Measurements from ENCODE around the gene HDGFL2. TPM values are rescaled to one million over a fixed set of nuclear protein-coding genes. Genes with fewer than 3 reads are reported as not detected.

HDGFL2 gene
- total and polyA plus RNA-seq, 2 of the 8 experiments (the other 6 are each of a cell fraction or from before 2014, with no cell fraction given) = 31.1 to 106 TPM

GRCh38 chr19:4498694-4499093, 26.6 kb downstream of the HDGFL2 start:
- Histone ChIP-seq H3K56ac (replicated peaks; ENCODE audit: insufficient read length, low read depth, low read length) (no peak overlapping the region), H3K4me2 (ENCODE audit: insufficient read depth in 1 of 2, low read depth in 2 of 2, low read length in 2 of 2) (no peak overlapping the region), H4K8ac (ENCODE audit: extremely low read depth, insufficient read depth, low read length) (no peak overlapping the region), H3K27ac (ENCODE audit: low read depth, low read length) (no peak overlapping the region), H2AFZ (ENCODE audit: low read length) (no peak overlapping the region), H2BK20ac (ENCODE audit: low read length) (no peak overlapping the region), H3K9me3 (ENCODE audit: insufficient read depth in 2 of 2, low read depth in 1 of 2, low read length in 1 of 2) (no peaks in the 10 kb centered on the region), H2BK12ac (ENCODE audit: low read depth, low read length) (no peak overlapping the region), H3K23ac (ENCODE audit: insufficient read length) (no peak overlapping the region), H4K91ac (replicated peaks; ENCODE audit: insufficient read length, low read length) (no peak overlapping the region), H3K36me3 (ENCODE audit: control insufficient read depth in 2 of 4, insufficient read depth in 4 of 4, low read length in 3 of 4) (peaks cover 12 to 70% (median 31%) of the 10 kb centered on the region in 4 experiments), H3K79me1 (ENCODE audit: low read depth, low read length) (no peaks in the 10 kb centered on the region), H2BK15ac (ENCODE audit: low read length) (no peak overlapping the region), H3K18ac (ENCODE audit: extremely low read depth, low read length) (no peak overlapping the region), H4K5ac (ENCODE audit: insufficient read length, low read depth, low read length) (no peak overlapping the region), H3K4ac (replicated peaks; ENCODE audit: insufficient read length, low read depth, low read length) (no peak overlapping the region), H3K23me2 (ENCODE audit: low read depth, low read length) (no peaks in the 10 kb centered on the region), H3K27me3 (replicated peaks in 1 of 4; ENCODE audit: control insufficient read depth in 3 of 4, extremely low read depth in 1 of 4, insufficient read depth in 3 of 4, low read length in 3 of 4) (no peaks in the 10 kb centered on the region), H3K79me2 (ENCODE audit: control insufficient read depth in 1 of 2, insufficient read depth in 2 of 2, low read length in 2 of 2) (no peaks in the 10 kb centered on the region), H2BK5ac (ENCODE audit: low read depth, low read length) (no peak overlapping the region), H2BK120ac (replicated peaks; ENCODE audit: low read depth, low read length) (no peak overlapping the region), H3K4me1 (replicated peaks in 1 of 4; ENCODE audit: control insufficient read depth in 3 of 4, insufficient read depth in 4 of 4, low read length in 3 of 4) (no peaks in the 10 kb centered on the region), H4K20me1 (replicated peaks in 1 of 2; ENCODE audit: control insufficient read depth in 1 of 2, insufficient read depth in 2 of 2, low read length in 2 of 2) (peaks cover 4 to 17% of the 10 kb centered on the region in 2 experiments), H3K4me3 (ENCODE audit: extremely low read depth in 1 of 4, insufficient read depth in 2 of 4, low read depth in 3 of 4, low read length in 4 of 4) (no peak overlapping the region), H3K14ac (ENCODE audit: insufficient read length) (no peak overlapping the region), H2AK5ac (ENCODE audit: low read depth, low read length) (no peak overlapping the region), H3K9ac (replicated peaks in 1 of 4; ENCODE audit: extremely low read depth in 1 of 4, low read depth in 3 of 4, low read length in 3 of 4) (no peak overlapping the region)
- DNase-seq (ENCODE audit: low read depth in 1 of 2, low spot score in 2 of 2) (no peak), FAIRE-seq (no peak)
- ChIA-PET POLR2A (ENCODE audit: partially characterized antibody) (interaction anchor here (1.3 to 4.1 kb wide), 3 partner anchors 10 to 25 kb away, joined by 3 to 15 read pairs (median 3); no protein-coding TSS in a partner anchor), CTCF (ENCODE audit: partially characterized antibody) (interaction anchor here (1.2 to 3.8 kb wide), 3 partner anchors 9 to 231 kb away, joined by 3 to 17 read pairs (median 5); no protein-coding TSS in a partner anchor)
- WGBS, 2 experiments (ENCODE audit: extremely low coverage in 1 of 2, insufficient coverage in 1 of 2, insufficient read length in 1 of 2, insufficient replicate concordance in 2 of 2, low coverage in 1 of 2, low lambda C conversion rate in 2 of 2, missing lambda C conversion rate in 1 of 2) = 94% methylated on average over 10 of the region's 12 CpGs; no CpG with 5 or more reads in 1 of the 2 experiments
- TF ChIP-seq POLR2AphosphoS5 (IDR thresholded peaks at IDR 0.05; ENCODE audit: low read depth, low read length) (no peak), PHF8 (conservative IDR thresholded peaks at IDR 0.05; ENCODE audit: low read depth, low read length) (no peak)
